GM18907 (cell line): ENCODE data around the gene UNC13D.

Source experiments
- ATAC-seq: cut with Tn5 transposase; IDR thresholded peaks from one replicate; pipeline ENCODE4 v1.9.1; 2021; ENCODE audit warnings: mild to moderate bottlenecking, moderate library complexity; ENCODE audit not compliant: unreplicated experiment

UNC13D gene

GRCh38 chr17:75835654-75835987, 8.6 kb downstream of the UNC13D start:
- no peak for ATAC-seq

GRCh38 chr17:75834928-75835653, 9.1 kb downstream of the UNC13D start:
- no peak for ATAC-seq

GRCh38 chr17:75834279-75834920, 9.8 kb downstream of the UNC13D start:
- ATAC-seq = no peak

GRCh38 chr17:75832652-75833400, 11.4 kb downstream of the UNC13D start:
- no peak for ATAC-seq

DNA sequence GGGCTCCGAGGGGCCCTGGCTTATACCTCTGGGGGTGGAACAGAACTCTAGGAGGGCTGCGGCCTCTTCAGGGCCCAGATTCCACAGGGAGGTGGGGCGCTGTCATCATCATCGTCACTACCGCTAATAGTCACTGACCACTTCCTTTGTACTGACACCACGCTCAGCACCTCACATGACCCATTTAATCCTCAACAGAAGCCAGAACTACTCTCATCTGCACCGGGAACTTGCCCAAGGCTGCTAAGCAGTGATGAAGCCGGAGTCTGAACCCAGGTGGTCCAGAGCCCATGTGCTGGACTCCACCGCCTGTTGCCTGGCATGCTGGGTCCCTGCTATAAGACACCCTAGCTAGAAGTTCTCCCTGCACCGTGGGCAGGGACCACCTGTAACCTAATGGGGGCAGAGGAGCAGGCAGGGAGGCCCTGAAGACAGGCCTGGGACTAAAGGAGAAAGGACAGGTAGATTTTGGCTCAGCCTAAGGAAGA, 12.0 kb downstream of the UNC13D start:
- no peak for ATAC-seq

GRCh38 chr17:75831032-75831571, 13.1 kb downstream of the UNC13D start:
- ATAC-seq = no peak

DNA sequence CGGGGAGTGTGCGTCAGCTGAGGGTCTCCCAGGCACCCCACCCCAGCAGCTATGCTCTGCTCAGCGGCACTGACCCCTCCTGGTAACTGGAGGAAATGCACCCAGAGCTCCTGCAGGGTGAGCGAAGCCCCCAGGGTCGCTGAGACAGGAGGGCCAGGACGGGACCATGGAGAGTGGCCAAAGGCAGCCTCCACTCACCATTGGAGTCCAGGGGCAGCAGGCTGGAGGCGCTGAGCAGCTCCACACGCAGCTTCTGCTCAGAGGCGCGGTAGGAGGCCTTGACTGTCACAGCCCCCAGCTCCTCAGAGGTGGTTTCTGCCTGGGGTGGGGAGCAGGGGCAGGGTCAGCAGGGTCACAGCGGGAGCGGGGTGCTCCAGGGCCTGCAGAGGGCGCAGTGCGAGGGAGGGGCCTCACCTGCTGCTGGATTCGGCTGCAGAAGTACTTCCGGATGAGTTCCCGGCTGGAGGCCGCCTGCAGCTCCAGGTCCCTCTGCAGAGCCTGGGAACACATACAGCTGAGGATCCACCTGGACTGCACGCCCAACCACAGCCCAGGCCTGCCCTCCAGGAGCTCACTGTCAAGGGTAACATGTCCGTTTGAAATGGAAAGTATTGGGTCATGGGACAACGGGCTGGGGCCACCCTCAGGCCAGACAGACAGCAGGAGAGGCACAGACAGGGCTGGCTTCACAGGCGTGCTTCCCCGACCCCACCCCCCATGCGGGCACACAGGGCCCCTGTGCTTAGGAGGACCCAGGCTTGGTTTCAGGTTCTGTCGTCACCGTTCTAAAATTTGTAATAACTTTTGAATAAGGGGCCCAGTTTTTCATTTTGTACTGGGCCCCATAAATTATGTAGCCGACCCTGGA, 13.8 kb downstream of the UNC13D start:
- ATAC-seq = no peak

DNA sequence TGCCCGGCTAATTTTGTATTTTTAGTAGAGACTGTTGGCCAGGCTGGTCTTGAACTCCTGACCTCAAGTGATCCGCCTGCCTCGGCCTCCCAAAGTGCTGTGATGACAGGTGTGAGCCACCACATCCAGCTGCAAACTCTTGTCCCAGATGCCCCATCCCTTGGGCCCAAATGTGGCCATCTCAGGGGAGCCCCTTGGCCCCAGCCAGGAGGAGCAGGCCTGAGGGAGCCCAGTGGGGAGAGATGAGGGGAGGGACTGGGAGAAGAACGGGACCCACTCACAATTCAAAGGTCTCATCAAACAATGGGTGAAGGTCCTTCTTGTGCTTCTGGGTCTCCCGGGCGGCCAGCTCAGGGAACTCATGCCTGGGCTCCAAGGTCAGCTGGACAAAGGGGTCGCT, 14.5 kb downstream of the UNC13D start:
- no peak for ATAC-seq

DNA sequence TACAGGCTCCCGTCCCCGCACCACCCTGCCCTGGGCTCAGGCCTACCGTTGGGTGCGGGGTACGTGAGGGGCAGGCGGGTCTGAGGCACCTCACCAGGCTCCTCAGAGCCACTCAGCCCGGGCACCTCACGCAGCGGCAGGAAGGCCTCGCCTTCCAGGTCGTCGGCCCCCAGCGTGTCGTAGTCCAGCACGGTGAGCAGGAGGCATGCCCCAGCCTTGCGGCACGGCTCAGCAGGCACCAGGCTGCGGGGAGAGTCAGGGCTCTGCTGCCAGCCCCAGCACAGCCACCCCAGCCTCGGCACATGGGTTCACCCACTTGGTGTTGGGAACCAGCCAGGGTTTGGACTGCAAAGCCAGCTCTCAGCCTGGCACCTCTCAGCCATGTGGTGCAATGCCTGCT, 15.5 kb downstream of the UNC13D start:
- no peak for ATAC-seq

- ATAC-seq = no peak
Measured at GRCh38 chr17:75828076-75828400, 16.2 kb downstream of the UNC13D start.

DNA sequence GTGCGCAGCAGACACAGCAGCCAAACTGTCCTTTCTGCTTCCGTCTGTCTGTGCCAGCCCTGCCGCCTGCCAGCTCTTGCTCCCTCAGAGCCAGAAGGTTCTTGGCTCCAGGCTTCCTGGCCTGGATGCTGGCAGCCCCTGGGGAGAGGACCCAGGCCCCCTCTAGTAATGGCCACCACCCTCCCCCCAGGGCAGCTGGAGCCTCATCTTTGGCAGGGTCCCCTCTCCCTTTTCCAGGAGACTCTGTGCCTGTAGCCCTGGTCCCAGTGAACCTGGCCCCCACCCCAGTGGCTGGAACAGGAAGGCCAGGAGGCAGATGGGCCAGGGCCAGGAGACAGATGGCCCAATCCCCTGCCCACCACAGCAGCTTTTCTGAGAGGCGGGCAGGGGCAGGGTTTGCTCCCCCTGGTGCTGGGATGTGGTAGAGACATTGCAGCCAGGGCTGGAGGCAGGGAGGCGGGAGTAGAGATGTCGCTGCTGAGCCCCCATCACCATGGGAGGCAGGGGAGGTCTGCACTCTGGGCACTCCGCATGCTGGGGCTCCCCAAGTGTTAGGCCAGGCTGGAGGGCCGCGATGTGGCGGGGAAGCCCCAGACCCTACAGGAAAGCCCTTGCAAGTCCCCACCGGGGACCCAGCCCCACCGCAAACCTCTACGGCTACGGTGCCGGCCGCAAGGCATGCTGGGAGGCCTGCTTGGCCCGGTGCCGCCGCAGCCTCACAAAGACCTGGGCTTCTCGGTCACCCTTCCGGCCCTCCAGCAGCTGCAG, 16.7 kb downstream of the UNC13D start:
- ATAC-seq = no peak

- ATAC-seq = no peak
Measured at GRCh38 chr17:75826561-75827307, 17.5 kb downstream of the UNC13D start.

GRCh38 chr17:75825748-75826370, 18.3 kb downstream of the UNC13D start:
- ATAC-seq = no peak

DNA sequence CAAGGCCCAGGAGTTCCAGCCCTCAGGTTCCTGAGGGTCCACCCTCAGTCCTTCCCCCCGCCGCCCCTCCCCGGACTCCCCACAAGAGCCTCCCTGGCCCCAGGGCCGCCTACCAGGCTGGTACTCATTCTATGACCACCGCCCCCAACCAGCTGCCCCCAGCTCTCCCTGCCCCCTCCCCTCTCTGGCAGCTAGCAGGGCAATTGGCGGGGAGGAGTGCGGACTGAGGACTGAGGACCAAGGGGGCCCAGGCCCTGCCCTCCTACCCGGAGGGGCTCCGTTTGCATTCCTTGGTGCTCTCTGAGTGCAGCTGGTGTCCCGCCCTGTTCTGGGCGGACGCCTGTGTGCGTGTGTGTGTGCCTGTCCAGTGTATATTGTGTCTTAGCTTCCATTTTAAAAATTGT, 19.1 kb downstream of the UNC13D start:
- ATAC-seq = no peak

GRCh38 chr17:75824666-75825065, 19.5 kb downstream of the UNC13D start:
- ATAC-seq = no peak

- no peak for ATAC-seq
Measured at GRCh38 chr17:75824050-75824552, 20.1 kb downstream of the UNC13D start.

- ATAC-seq = no peak
Measured at GRCh38 chr17:75823257-75824041, 20.8 kb downstream of the UNC13D start.

DNA sequence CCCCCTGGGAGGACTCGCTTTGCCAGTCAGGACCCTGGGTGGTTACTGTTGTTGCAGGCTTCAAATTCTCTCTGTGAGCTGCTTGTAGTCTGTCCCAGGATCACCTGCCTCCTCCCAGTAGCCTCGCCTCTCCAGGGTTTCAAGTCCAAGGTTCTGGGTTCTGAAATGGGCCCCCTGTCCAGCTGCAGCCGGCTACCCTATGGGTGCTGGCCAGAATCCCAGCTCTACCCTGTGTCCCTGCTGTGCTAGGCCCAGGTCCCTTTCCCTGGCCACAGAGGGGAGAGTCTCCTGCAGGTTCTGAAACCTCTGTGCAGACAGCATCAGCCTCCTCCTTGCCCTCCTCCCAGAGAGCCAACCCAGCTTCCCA, 21.4 kb downstream of the UNC13D start:
- no peak for ATAC-seq
